A549 (cell line): ENCODE data around the gene STARD13. TPM values are rescaled to one million over a fixed set of nuclear protein-coding genes. Genes with fewer than 3 reads are reported as not detected.
A peak's percentile ranks its signal among the peaks of the same experiment; 100 is the strongest.

Source experiments
- ATAC-seq, 2 experiments: fragments of 200-7000 bp in 1 of 2; fragments of >200 bp in 1 of 2; cut with Nextera tagmentation in 1 of 2; cut with Tn5 transposase in 1 of 2; 3 replicates each; pipeline versions ENCODE4 v1.8.0 to v1.9.1; 2018 to 2020; ENCODE audit warnings: mild to moderate bottlenecking in 1 of 2, moderate library complexity in 1 of 2
- CTCF ChIA-PET: fragments of 300-600 bp; sonication (Branson Sonifier 250); formaldehyde crosslinking; extraction: SDS; loops from one replicate; lab custom pipeline; 2021; ENCODE audit warnings: antibody characterized with exemption, inconsistent platforms; lab: Yijun Ruan, JAX
- POLR2A ChIA-PET: fragments of 350-600 bp; formaldehyde crosslinking; extraction: SDS; loops from one replicate; lab custom pipeline; 2021; ENCODE audit warnings: antibody characterized with exemption, inconsistent platforms; lab: Yijun Ruan, JAX
- DNase-seq, 2 experiments: peaks; one replicate each; pipeline versions ENCODE4 v3.0.0 to v3.0.0-alpha.2; 2011 to 2016; ENCODE audit warnings: low read depth in 1 of 2, low spot score in 1 of 2
- FAIRE-seq: peaks from 2 replicates; lab custom pipeline; 2011; peaks lifted over from hg19 to GRCh38; lab: Jason Lieb, UNC
- H3K27ac ChIP-seq, 2 experiments: fragments of >200 bp; sonication (Bioruptor Twin); formaldehyde crosslinking; 3 replicates each; pipeline ENCODE4 v1.5.1; 2016 to 2017
- H3K4me1 ChIP-seq: fragments of >200 bp; sonication (Bioruptor Twin); formaldehyde crosslinking; 3 replicates; pipeline ENCODE4 v1.6.1; 2016
- H3K4me2 ChIP-seq: fragments of >200 bp; sonication (Bioruptor Twin); formaldehyde crosslinking; 3 replicates; pipeline ENCODE4 v1.6.1; 2016
- H3K4me3 ChIP-seq: fragments of >200 bp; sonication (Bioruptor Twin); formaldehyde crosslinking; 3 replicates; pipeline ENCODE4 v1.5.1; 2016
- H3K9me3 ChIP-seq: fragments of >200 bp; sonication (Bioruptor Twin); formaldehyde crosslinking; 3 replicates; pipeline ENCODE4 v1.6.1; 2016
- ATOH8 ChIP-seq: fragments of 250-450 bp; sonication (Bioruptor Pico); IDR thresholded peaks from 2 replicates; pipeline ENCODE4 v1.5.0; 2020; ENCODE audit warnings: low read depth, mild to moderate bottlenecking, moderate library complexity
- CBX2 ChIP-seq: fragments of 200-600 bp; sonication (generic); IDR thresholded peaks from 2 replicates; pipeline ENCODE4 v1.6.1; 2016; ENCODE audit warnings: low read depth, mild to moderate bottlenecking, borderline replicate concordance
- CHD2 ChIP-seq: fragments of 150-350 bp; IDR thresholded peaks from 2 replicates; pipeline ENCODE4 v1.6.1; 2014; ENCODE audit warnings: low read length; ENCODE audit not compliant: partially characterized antibody
- EHF ChIP-seq: fragments of 250-450 bp; sonication (Bioruptor Pico); IDR thresholded peaks from 2 replicates; pipeline ENCODE4 v1.5.0; 2020; ENCODE audit warnings: mild to moderate bottlenecking
- EP300 ChIP-seq, 2 experiments: fragments of >200 bp; sonication (Bioruptor Twin); formaldehyde crosslinking; IDR thresholded peaks; 2 replicates in 1 of 2; 3 replicates in 1 of 2; pipeline ENCODE4 v1.6.1; 2016 to 2017
- GATA3 ChIP-seq: IDR thresholded peaks from 2 replicates; pipeline ENCODE4 v1.6.1; 2012; ENCODE audit warnings: borderline replicate concordance
- HEYL ChIP-seq: fragments of 250-450 bp; sonication (Bioruptor Pico); IDR thresholded peaks from 2 replicates; pipeline ENCODE4 v1.8.0; 2021; ENCODE audit warnings: mild to moderate bottlenecking, moderate library complexity
- JUN ChIP-seq, 2 experiments: fragments of >200 bp; sonication (Bioruptor Twin); formaldehyde crosslinking; IDR thresholded peaks; 2 replicates in 1 of 2; 3 replicates in 1 of 2; pipeline ENCODE4 v1.6.1; 2016 to 2017
- JUNB ChIP-seq: fragments of >200 bp; sonication (Bioruptor Twin); formaldehyde crosslinking; IDR thresholded peaks from 2 replicates; pipeline ENCODE4 v1.6.1; 2016
- MAX ChIP-seq: IDR thresholded peaks from 2 replicates; pipeline ENCODE4 v1.6.1; 2012
- MYC ChIP-seq: IDR thresholded peaks from 2 replicates; pipeline ENCODE4 v1.6.1; 2012; ENCODE audit warnings: mild to moderate bottlenecking, inconsistent platforms, low read length, improper control_type of control experiment, borderline replicate concordance
- PBX3 ChIP-seq: IDR thresholded peaks from 2 replicates; pipeline ENCODE4 v1.6.1; 2012
- PHF8 ChIP-seq: fragments of 200-600 bp; sonication (generic); IDR thresholded peaks from 2 replicates; pipeline ENCODE4 v1.6.1; 2016; ENCODE audit warnings: low read depth, mild to moderate bottlenecking, antibody characterized with exemption, moderate library complexity, borderline replicate concordance
- POLR2A ChIP-seq: IDR thresholded peaks from 2 replicates; pipeline ENCODE4 v1.6.1; 2012; ENCODE audit warnings: mild to moderate bottlenecking, low read length
- POLR2AphosphoS2 ChIP-seq: conservative IDR thresholded peaks from 2 replicates; pipeline ENCODE4 v1.6.1; 2012; ENCODE audit warnings: low read length, improper control_type of control experiment, inconsistent platforms
- RCOR1 ChIP-seq: fragments of 150-350 bp; IDR thresholded peaks from 2 replicates; pipeline ENCODE4 v1.6.1; 2014; ENCODE audit warnings: antibody characterized with exemption, low read length, low read depth
- RNF2 ChIP-seq: fragments of 200-600 bp; sonication (generic); IDR thresholded peaks from 2 replicates; pipeline ENCODE4 v1.6.1; 2016; ENCODE audit warnings: low read depth, mild to moderate bottlenecking, antibody characterized with exemption, moderate library complexity, borderline replicate concordance
- SMC3 ChIP-seq: fragments of >200 bp; sonication (Bioruptor Twin); formaldehyde crosslinking; IDR thresholded peaks from 3 replicates; pipeline ENCODE4 v1.6.1; 2018; ENCODE audit warnings: inconsistent platforms
- SREBF2 ChIP-seq: fragments of 450-650 bp; IDR thresholded peaks from 2 replicates; pipeline ENCODE4 v1.6.1; 2014; ENCODE audit warnings: mild to moderate bottlenecking, moderate library complexity
- TP53 ChIP-seq: fragments of 250-450 bp; sonication (Bioruptor Pico); IDR thresholded peaks from 2 replicates; pipeline ENCODE4 v1.5.0; 2021; ENCODE audit warnings: mild to moderate bottlenecking, moderate library complexity
- USF2 ChIP-seq: fragments of 450-650 bp; IDR thresholded peaks from 2 replicates; pipeline ENCODE4 v1.6.1; 2014; ENCODE audit warnings: antibody characterized with exemption
- ZC3H11A ChIP-seq: fragments of 450-650 bp; IDR thresholded peaks from 2 replicates; pipeline ENCODE4 v1.6.1; 2014; ENCODE audit warnings: antibody characterized with exemption, mild to moderate bottlenecking
- ZNF302 ChIP-seq: fragments of 250-450 bp; sonication (Bioruptor Pico); IDR thresholded peaks from 2 replicates; pipeline ENCODE4 v1.9.0; 2021; ENCODE audit warnings: inconsistent platforms, mild to moderate bottlenecking, moderate library complexity
- WGBS: methylation state at CpG from one replicate; pipeline ENCODE4 v1.1.6; 2017; ENCODE audit errors: missing lambda C conversion rate; 5-methylcytosine and 5-hydroxymethylcytosine counted together
- polyA plus RNA-seq, 4 experiments: library from polyadenylated mRNA; depleted of rRNA in 3 of 4; stranded (reverse); fragments of >200 nt; fragmentation: RNase III in 1 of 4; extraction: RNeasy Plus Mini Kit Qiagen cat#74134 plus additional on column Dnase treatment in 1 of 4; gene quantifications; 2 replicates in 3 of 4; 3 replicates in 1 of 4; pipeline ENCODE4 v1.2.3, GENCODE V29; 2011 to 2017

STARD13 gene
- polyA plus RNA-seq, 2 of the 4 experiments (the other 2 are of a cell fraction) = 2.4 to 2.8 TPM

GRCh38 chr13:33224686-33225085 lies 60.9 kb downstream of the STARD13 start (continued):
- no peak for TF ChIP-seq ATOH8 (CRISPR knock-in tag)

GRCh38 chr13:33224191-33224590 lies 61.4 kb downstream of the STARD13 start:
- FAIRE-seq (no peak), ATAC-seq (no peak), DNase-seq (no peak)
- WGBS = 93% methylated on average over 1 of the region's 1 CpG
- no peak overlapping the region for H3K4me3 ChIP-seq
- H3K27ac ChIP-seq = no peak overlapping the region
- TF ChIP-seq EP300 (IDR thresholded peaks at IDR 0.05) (no peak), TP53 (CRISPR knock-in tag) (no peak)
- H3K4me1 ChIP-seq = peaks cover 5% of the 10 kb centered on the region; the same call in 1 of the 3 replicates
- ChIA-PET POLR2A (no interaction called here), CTCF (interaction anchor here (1.2 to 1.7 kb wide), 2 partner anchors 88 to 319 kb away, joined by 3 to 6 read pairs; no protein-coding TSS in a partner anchor)
- no peaks in the 10 kb centered on the region for H3K9me3 ChIP-seq
- H3K4me2 ChIP-seq = no peak overlapping the region

GRCh38 chr13:33219926-33220325 lies 65.6 kb downstream of the STARD13 start:
- TF ChIP-seq EHF (CRISPR knock-in tag) = no peak
- no peak for TF ChIP-seq ZC3H11A
- TF ChIP-seq MYC = no peak
- TF ChIP-seq USF2 = no peak
- TF ChIP-seq JUNB = no peak
- no peak for TF ChIP-seq PHF8
- no peak for TF ChIP-seq SREBF2
- no peak for TF ChIP-seq ZNF302 (CRISPR knock-in tag)
- TF ChIP-seq HEYL (CRISPR knock-in tag) = no peak
- no peak for TF ChIP-seq ATOH8 (CRISPR knock-in tag)
- TF ChIP-seq CHD2 = no peak
- no peak for TF ChIP-seq POLR2AphosphoS2
- no peak for TF ChIP-seq MAX
- TF ChIP-seq, all 56 proteins: peak for 0
- ATAC-seq = no peak
- Histone ChIP-seq H3K4me1 (peaks cover 13% of the 10 kb centered on the region; the same call in 1 of the 3 replicates), H3K27ac (no peak overlapping the region), H3K4me3 (no peak overlapping the region), H3K4me2 (no peak overlapping the region), H3K9me3 (no peaks in the 10 kb centered on the region)
- POLR2A ChIA-PET = no interaction called here
- FAIRE-seq = no peak
- 93% methylated on average over 1 of the region's 1 CpG for WGBS
- CTCF ChIA-PET = interaction anchor here (0.9 kb wide), 1 partner anchor 323 kb away, joined by 3 read pairs; no protein-coding TSS in a partner anchor
- no peak for DNase-seq

GRCh38 chr13:33218426-33218825 lies 67.1 kb downstream of the STARD13 start:
- TF ChIP-seq HEYL (CRISPR knock-in tag) (no peak), POLR2A (no peak), ATOH8 (CRISPR knock-in tag) (no peak), CBX2 (no peak), POLR2AphosphoS2 (no peak), CHD2 (no peak), JUNB (no peak), MAX (no peak), GATA3 (no peak), RNF2 (no peak), PBX3 (no peak), SMC3 (no peak), RCOR1 (no peak), JUN (IDR thresholded peaks at IDR 0.05) (no peak), EP300 (IDR thresholded peaks at IDR 0.05) (no peak)
- POLR2A ChIA-PET = no interaction called here
- H3K4me3 ChIP-seq = no peak overlapping the region
- H3K27ac ChIP-seq = no peak overlapping the region; a peak in 1 of 6 replicates
- ATAC-seq (no peak), DNase-seq (no peak), FAIRE-seq (no peak)
- H3K4me1 ChIP-seq = peaks cover 13% of the 10 kb centered on the region; the same call in 1 of the 3 replicates
- no peaks in the 10 kb centered on the region for H3K9me3 ChIP-seq
- CTCF ChIA-PET = interaction anchor here (1.0 kb wide), 1 partner anchor 10 kb away, joined by 6 read pairs; no protein-coding TSS in a partner anchor
- peak overlapping the region; percentile 40; the same call in 2 of the 3 replicates for H3K4me2 ChIP-seq
- WGBS = 88% methylated on average over 1 of the region's 1 CpG
